ENCODE results near the gene AGER.
A peak's percentile ranks its signal among the peaks of the same experiment; 100 is the strongest.

Gene AGER

DNA sequence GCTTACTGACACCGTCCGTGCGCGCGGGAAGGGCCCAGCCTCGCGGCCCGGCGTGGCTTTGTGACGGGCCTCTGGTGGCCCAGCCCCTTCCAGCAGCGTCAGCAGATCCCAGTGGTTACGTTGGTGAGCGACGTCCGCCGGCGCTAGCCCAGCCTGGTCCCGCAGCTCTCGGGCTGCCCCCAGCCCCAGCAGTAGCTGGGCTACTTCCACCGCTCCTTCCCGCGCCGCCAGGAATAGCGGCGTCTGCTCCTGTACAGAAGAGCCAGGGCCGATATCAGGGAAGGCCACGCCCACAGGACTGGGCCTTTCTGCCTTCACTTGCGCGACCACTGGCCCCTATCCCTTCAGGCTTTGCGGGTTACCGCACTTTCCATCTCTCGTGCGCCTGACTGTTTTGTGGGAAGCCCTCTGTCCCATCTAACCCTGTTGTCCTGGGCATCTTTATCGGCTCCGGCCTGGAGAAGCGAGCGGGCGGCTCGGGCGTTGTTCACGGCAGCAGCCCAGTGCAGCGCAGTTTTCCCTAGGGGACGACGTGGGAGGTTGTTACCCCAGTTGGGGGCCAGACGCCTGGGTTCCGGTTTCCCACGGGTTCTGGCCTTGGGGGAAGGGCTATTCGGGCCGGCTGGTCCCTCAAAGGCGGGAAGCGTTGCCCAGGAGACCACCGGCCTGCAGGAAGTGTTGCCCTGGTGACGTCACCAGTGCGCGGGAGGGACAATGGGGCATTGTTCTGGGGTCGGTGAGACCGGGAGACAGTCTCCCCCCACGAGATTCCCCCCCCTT, 12.0 kb upstream of the AGER start:
- Histone ChIP-seq H2AFZ (ENCODE audit: low read depth, low read length) (peak overlapping the region; percentile 83), H3K27me3 (ENCODE audit: insufficient read depth, low read length, poor library complexity) (no peaks in the 10 kb centered on the region), H3K4me2 (ENCODE audit: insufficient read depth, low read length) (peak overlapping the region; percentile 80), H3K27ac (ENCODE audit: low read length) (peak overlapping the region; percentile 87), H3K4me3 (ENCODE audit: low read depth in 1 of 2, low read length in 2 of 2) (peak overlapping the region; percentile 43 to 77; a peak in 3 of 4 replicates), H3K79me2 (ENCODE audit: insufficient read depth, low read length) (peaks cover 34% of the 10 kb centered on the region), H3K9me3 (ENCODE audit: insufficient read depth, low read length, severe bottlenecking) (no peaks in the 10 kb centered on the region), H3K9ac (ENCODE audit: low read depth, low read length) (peak overlapping the region; percentile 81), H3K4me1 (ENCODE audit: insufficient read depth, low read length) (peaks cover 52% of the 10 kb centered on the region), H4K20me1 (ENCODE audit: insufficient read depth, low read length) (no peaks in the 10 kb centered on the region), H3K36me3 (ENCODE audit: insufficient read depth, low read length) (no peaks in the 10 kb centered on the region; the same call in 1 of the 2 replicates)
- DNase-seq (peak; percentile 65), ATAC-seq (ENCODE audit: insufficient read depth, low read depth) (peak; percentile 75)
- TF ChIP-seq, protein P1, sequence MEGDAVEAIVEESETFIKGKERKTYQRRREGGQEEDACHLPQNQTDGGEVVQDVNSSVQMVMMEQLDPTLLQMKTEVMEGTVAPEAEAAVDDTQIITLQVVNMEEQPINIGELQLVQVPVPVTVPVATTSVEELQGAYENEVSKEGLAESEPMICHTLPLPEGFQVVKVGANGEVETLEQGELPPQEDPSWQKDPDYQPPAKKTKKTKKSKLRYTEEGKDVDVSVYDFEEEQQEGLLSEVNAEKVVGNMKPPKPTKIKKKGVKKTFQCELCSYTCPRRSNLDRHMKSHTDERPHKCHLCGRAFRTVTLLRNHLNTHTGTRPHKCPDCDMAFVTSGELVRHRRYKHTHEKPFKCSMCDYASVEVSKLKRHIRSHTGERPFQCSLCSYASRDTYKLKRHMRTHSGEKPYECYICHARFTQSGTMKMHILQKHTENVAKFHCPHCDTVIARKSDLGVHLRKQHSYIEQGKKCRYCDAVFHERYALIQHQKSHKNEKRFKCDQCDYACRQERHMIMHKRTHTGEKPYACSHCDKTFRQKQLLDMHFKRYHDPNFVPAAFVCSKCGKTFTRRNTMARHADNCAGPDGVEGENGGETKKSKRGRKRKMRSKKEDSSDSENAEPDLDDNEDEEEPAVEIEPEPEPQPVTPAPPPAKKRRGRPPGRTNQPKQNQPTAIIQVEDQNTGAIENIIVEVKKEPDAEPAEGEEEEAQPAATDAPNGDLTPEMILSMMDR (IDR thresholded peaks at IDR 0.05; ENCODE audit: borderline replicate concordance, extremely low read depth, low read length, poor library complexity, severe bottlenecking) = no peak
- TF ChIP-seq EZH2 (IDR thresholded peaks at IDR 0.05; ENCODE audit: borderline replicate concordance, low read depth, low read length, severe bottlenecking) = no peak

DNA sequence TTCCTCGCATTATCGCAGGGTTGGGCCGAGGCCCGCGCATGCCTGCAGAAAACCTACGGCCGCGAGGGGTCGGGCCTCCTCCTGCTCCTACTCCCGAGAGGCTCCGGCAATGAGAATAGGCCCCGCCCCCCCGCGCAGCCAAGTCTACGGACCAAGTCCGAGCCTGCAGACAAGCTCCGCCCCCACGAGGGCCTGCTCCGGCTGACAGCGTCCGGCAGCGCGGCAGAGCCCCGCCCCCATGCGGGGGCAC, 11.5 kb upstream of the AGER start:
- Histone ChIP-seq H3K4me2 (ENCODE audit: insufficient read depth, low read length) (peak overlapping the region; percentile 80), H3K4me3 (ENCODE audit: low read depth in 1 of 2, low read length in 2 of 2) (peak overlapping the region; percentile 43 to 77; a peak in 3 of 4 replicates)

DNA sequence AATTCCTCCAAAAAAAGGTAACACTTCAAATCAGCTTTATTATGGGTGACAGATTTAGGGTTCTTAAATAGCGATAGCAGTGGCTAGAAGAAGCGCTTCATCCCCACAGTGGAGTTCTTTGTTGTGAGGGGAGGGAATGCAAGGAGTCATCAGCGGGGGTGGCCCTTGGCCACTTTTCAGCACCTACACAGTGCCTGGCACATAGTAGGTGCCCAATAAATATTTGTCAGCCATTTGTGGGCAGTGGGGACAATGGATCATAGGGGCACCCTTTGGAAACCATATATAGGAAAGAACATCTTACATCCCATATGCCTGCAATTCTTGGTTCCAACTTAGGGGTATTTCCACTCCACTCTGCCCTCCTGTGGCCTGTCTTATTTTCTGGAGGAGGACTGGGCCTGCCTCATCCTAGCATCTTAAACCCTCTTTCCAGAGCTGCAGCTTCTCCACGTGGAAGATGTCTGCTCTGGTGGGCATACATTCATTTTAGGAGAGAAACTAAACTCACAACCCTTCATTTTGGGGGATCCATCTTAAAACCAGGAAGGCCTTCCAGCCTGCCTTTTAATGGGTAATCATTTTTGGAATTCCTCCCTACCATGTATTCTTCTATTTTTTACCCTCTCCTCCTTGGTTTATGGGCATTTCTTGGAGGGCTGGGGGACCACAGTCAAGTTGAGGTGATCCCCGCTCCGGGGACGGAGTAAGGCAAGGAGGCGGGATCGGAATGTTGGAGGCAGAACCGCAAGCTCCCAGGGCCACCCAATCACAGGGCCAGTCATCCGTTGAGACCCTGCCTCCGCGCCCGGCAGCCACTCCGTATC, 11.0 kb upstream of the AGER start:
- peaks cover 43% of the 10 kb centered on the region for H3K79me2 ChIP-seq (ENCODE audit: insufficient read depth, low read length)
- peak overlapping the region; percentile 81 for H3K9ac ChIP-seq (ENCODE audit: low read depth, low read length)
- peak overlapping the region; percentile 96 for H3K27ac ChIP-seq (ENCODE audit: low read length)
- DNase-seq (peak; percentile 58), ATAC-seq (ENCODE audit: insufficient read depth, low read depth) (peak; percentile 88)
- H2AFZ ChIP-seq (ENCODE audit: low read depth, low read length) = peak overlapping the region; percentile 67
- peak overlapping the region; percentile 45 to 77; a peak in 3 of 4 replicates for H3K4me3 ChIP-seq (ENCODE audit: low read depth in 1 of 2, low read length in 2 of 2)
- peaks cover 2% of the 10 kb centered on the region; the same call in 1 of the 2 replicates for H3K36me3 ChIP-seq (ENCODE audit: insufficient read depth, low read length)
- H3K4me1 ChIP-seq (ENCODE audit: insufficient read depth, low read length) = peaks cover 62% of the 10 kb centered on the region
- no peaks in the 10 kb centered on the region for H3K27me3 ChIP-seq (ENCODE audit: insufficient read depth, low read length, poor library complexity)
- TF ChIP-seq, protein P1 (IDR thresholded peaks at IDR 0.05; ENCODE audit: borderline replicate concordance, extremely low read depth, low read length, poor library complexity, severe bottlenecking) = peak; percentile 78
- no peak for TF ChIP-seq EZH2 (IDR thresholded peaks at IDR 0.05; ENCODE audit: borderline replicate concordance, low read depth, low read length, severe bottlenecking)
- no peaks in the 10 kb centered on the region for H4K20me1 ChIP-seq (ENCODE audit: insufficient read depth, low read length)
- peak overlapping the region; percentile 80 for H3K4me2 ChIP-seq (ENCODE audit: insufficient read depth, low read length)
- H3K9me3 ChIP-seq (ENCODE audit: insufficient read depth, low read length, severe bottlenecking) = no peaks in the 10 kb centered on the region

More for the DNA sequence above, 11.5 kb upstream of the AGER start:
- Histone ChIP-seq H3K27me3 (ENCODE audit: insufficient read depth, low read length, poor library complexity) (no peaks in the 10 kb centered on the region), H4K20me1 (ENCODE audit: insufficient read depth, low read length) (no peaks in the 10 kb centered on the region), H2AFZ (ENCODE audit: low read depth, low read length) (peak overlapping the region; percentile 83), H3K9ac (ENCODE audit: low read depth, low read length) (peak overlapping the region; percentile 81), H3K9me3 (ENCODE audit: insufficient read depth, low read length, severe bottlenecking) (no peaks in the 10 kb centered on the region), H3K36me3 (ENCODE audit: insufficient read depth, low read length) (peaks cover 2% of the 10 kb centered on the region; the same call in 1 of the 2 replicates), H3K27ac (ENCODE audit: low read length) (peak overlapping the region; percentile 96), H3K79me2 (ENCODE audit: insufficient read depth, low read length) (peaks cover 39% of the 10 kb centered on the region), H3K4me1 (ENCODE audit: insufficient read depth, low read length) (peaks cover 57% of the 10 kb centered on the region)
- DNase-seq = peak; percentile 100
- no peak for ATAC-seq (ENCODE audit: insufficient read depth, low read depth)
- TF ChIP-seq, protein P1 (IDR thresholded peaks at IDR 0.05; ENCODE audit: borderline replicate concordance, extremely low read depth, low read length, poor library complexity, severe bottlenecking) = peak; percentile 42
- TF ChIP-seq EZH2 (IDR thresholded peaks at IDR 0.05; ENCODE audit: borderline replicate concordance, low read depth, low read length, severe bottlenecking) = no peak
